Measurements from ENCODE around the gene CDKAL1.

The CDKAL1 gene

GRCh38 chr6:21198032-21198640 is 663.9 kb downstream of the CDKAL1 start:
- no peak for DNase-seq

GRCh38 chr6:21199262-21199661 is 665.0 kb downstream of the CDKAL1 start:
- no peak for DNase-seq

GRCh38 chr6:21200134-21200870 is 666.0 kb downstream of the CDKAL1 start:
- no peak for DNase-seq

- DNase-seq: no peak
Observed at GRCh38 chr6:21201187-21201586, 666.9 kb downstream of the CDKAL1 start.

- DNase-seq: no peak
Observed at GRCh38 chr6:21201637-21202350, 667.5 kb downstream of the CDKAL1 start.

GRCh38 chr6:21202521-21202920 is 668.3 kb downstream of the CDKAL1 start:
- no peak for DNase-seq

- DNase-seq: no peak
Observed at GRCh38 chr6:21204951-21205350, 670.7 kb downstream of the CDKAL1 start.

GRCh38 chr6:21208081-21208795 is 674.0 kb downstream of the CDKAL1 start:
- DNase-seq: no peak

GRCh38 chr6:21208796-21209186 is 674.5 kb downstream of the CDKAL1 start:
- no peak for DNase-seq

GRCh38 chr6:21213492-21213891 is 679.2 kb downstream of the CDKAL1 start:
- no peak for DNase-seq

GRCh38 chr6:21214738-21215448 is 680.6 kb downstream of the CDKAL1 start:
- no peak for DNase-seq

- no peak for DNase-seq
Observed at GRCh38 chr6:21219241-21219640, 685.0 kb downstream of the CDKAL1 start.

GRCh38 chr6:21219856-21220255 is 685.6 kb downstream of the CDKAL1 start:
- DNase-seq: no peak

GRCh38 chr6:21220271-21220987 is 686.2 kb downstream of the CDKAL1 start:
- no peak for DNase-seq

- no peak for DNase-seq
Observed at GRCh38 chr6:21222656-21223055, 688.4 kb downstream of the CDKAL1 start.

GRCh38 chr6:21225912-21226311 is 691.7 kb downstream of the CDKAL1 start:
- no peak for DNase-seq

- no peak for DNase-seq
Observed at GRCh38 chr6:21227486-21227885, 693.2 kb downstream of the CDKAL1 start.

- DNase-seq: no peak
Observed at GRCh38 chr6:21228411-21228810, 694.2 kb downstream of the CDKAL1 start.

- no peak for DNase-seq
Observed at GRCh38 chr6:21228876-21229460, 694.7 kb downstream of the CDKAL1 start.

- DNase-seq: no peak
Observed at GRCh38 chr6:21230536-21230935, 696.3 kb downstream of the CDKAL1 start.

GRCh38 chr6:21235162-21235561 is 700.9 kb downstream of the CDKAL1 start:
- DNase-seq: no peak

GRCh38 chr6:21238208-21238607 is 704.0 kb downstream of the CDKAL1 start:
- no peak for DNase-seq
